ENCODE data around the gene KIAA1958.

KIAA1958 gene

GRCh38 chr9:112689161-112689740 lies 202.6 kb downstream of the KIAA1958 start:
- no peak for DNase-seq (ENCODE audit: low read depth in 1 of 2, low spot score in 1 of 2)
- TF ChIP-seq JUND (IDR thresholded peaks at IDR 0.05; ENCODE audit: low read depth) = no peak
- in situ Hi-C loops (cut with HindIII; ENCODE audit: low pct_unique_long_range_greater_than_20kb, low sequenced_read_pairs) = no loop called here

- DNase-seq (ENCODE audit: low read depth in 1 of 2, low spot score in 1 of 2) = no peak
- no peak for TF ChIP-seq JUND (IDR thresholded peaks at IDR 0.05; ENCODE audit: low read depth)
- in situ Hi-C loops (cut with HindIII; ENCODE audit: low pct_unique_long_range_greater_than_20kb, low sequenced_read_pairs) = no loop called here
Measured at GRCh38 chr9:112694706-112695555, 208.3 kb downstream of the KIAA1958 start.

- in situ Hi-C loops (cut with HindIII; ENCODE audit: low pct_unique_long_range_greater_than_20kb, low sequenced_read_pairs) = no loop called here
- no peak for TF ChIP-seq JUND (IDR thresholded peaks at IDR 0.05; ENCODE audit: low read depth)
- no peak for DNase-seq (ENCODE audit: low read depth in 1 of 2, low spot score in 1 of 2)
Measured at GRCh38 chr9:112696461-112696860, 209.8 kb downstream of the KIAA1958 start.

- no peak for DNase-seq (ENCODE audit: low read depth in 1 of 2, low spot score in 1 of 2)
- in situ Hi-C loops (cut with HindIII; ENCODE audit: low pct_unique_long_range_greater_than_20kb, low sequenced_read_pairs) = no loop called here
- TF ChIP-seq JUND (IDR thresholded peaks at IDR 0.05; ENCODE audit: low read depth) = no peak
Measured at GRCh38 chr9:112699230-112699629, 212.6 kb downstream of the KIAA1958 start.

- TF ChIP-seq JUND (IDR thresholded peaks at IDR 0.05; ENCODE audit: low read depth) = no peak
- in situ Hi-C loops (cut with HindIII; ENCODE audit: low pct_unique_long_range_greater_than_20kb, low sequenced_read_pairs) = no loop called here
- no peak for DNase-seq (ENCODE audit: low read depth in 1 of 2, low spot score in 1 of 2)
Measured at GRCh38 chr9:112700085-112700484, 213.5 kb downstream of the KIAA1958 start.

- in situ Hi-C loops (cut with HindIII; ENCODE audit: low pct_unique_long_range_greater_than_20kb, low sequenced_read_pairs) = no loop called here
- no peak for DNase-seq (ENCODE audit: low read depth in 1 of 2, low spot score in 1 of 2)
- TF ChIP-seq JUND (IDR thresholded peaks at IDR 0.05; ENCODE audit: low read depth) = no peak
Measured at GRCh38 chr9:112703304-112703703, 216.7 kb downstream of the KIAA1958 start.

GRCh38 chr9:112705768-112706427 lies 219.3 kb downstream of the KIAA1958 start:
- TF ChIP-seq JUND (IDR thresholded peaks at IDR 0.05; ENCODE audit: low read depth) = no peak
- peak in 1 of 2 experiments; percentile 67 for DNase-seq (ENCODE audit: low read depth in 1 of 2, low spot score in 1 of 2)
- in situ Hi-C loops (cut with HindIII; ENCODE audit: low pct_unique_long_range_greater_than_20kb, low sequenced_read_pairs) = no loop called here

- no peak for TF ChIP-seq JUND (IDR thresholded peaks at IDR 0.05; ENCODE audit: low read depth)
- in situ Hi-C loops (cut with HindIII; ENCODE audit: low pct_unique_long_range_greater_than_20kb, low sequenced_read_pairs) = no loop called here
- DNase-seq (ENCODE audit: low read depth in 1 of 2, low spot score in 1 of 2) = peak in 1 of 2 experiments; percentile 62
Measured at GRCh38 chr9:112711050-112711689, 224.5 kb downstream of the KIAA1958 start.

- TF ChIP-seq JUND (IDR thresholded peaks at IDR 0.05; ENCODE audit: low read depth) = no peak
- no peak for DNase-seq (ENCODE audit: low read depth in 1 of 2, low spot score in 1 of 2)
- in situ Hi-C loops (cut with HindIII; ENCODE audit: low pct_unique_long_range_greater_than_20kb, low sequenced_read_pairs) = no loop called here
Measured at GRCh38 chr9:112712678-112713077, 226.1 kb downstream of the KIAA1958 start.

GRCh38 chr9:112717661-112718331 lies 231.2 kb downstream of the KIAA1958 start, which contains the start of gene INIP:
Gene INIP, minus strand, starts transcription at chr9:112718117. Its CDS starts 1,632 bp downstream, at chr9:112716485.
- TF ChIP-seq JUND (IDR thresholded peaks at IDR 0.05; ENCODE audit: low read depth) = no peak
- in situ Hi-C loops (cut with HindIII; ENCODE audit: low pct_unique_long_range_greater_than_20kb, low sequenced_read_pairs) = no loop called here
- peak; percentile 92 to 99 for DNase-seq (ENCODE audit: low read depth in 1 of 2, low spot score in 1 of 2)
